GM12878 (cell line): Measurements from ENCODE around the gene TTC39C. TPM values are rescaled to one million over a fixed set of nuclear protein-coding genes. Genes with fewer than 3 reads are reported as not detected.

Experiments used
- ATAC-seq: fragments of 200-7000 bp; cut with Tn5 transposase; 3 replicates; pipeline ENCODE4 v1.9.1; 2020; ENCODE audit warnings: mild to moderate bottlenecking, moderate library complexity
- BruUV-seq: library from RNA; stranded (reverse); fragments of 400-500 nt; replicated peaks from 2 replicates; lab custom pipeline; 2021; lab: Mats Ljungman, UMichigan
- CTCF ChIA-PET: fragments of 300-600 bp; sonication (Branson Sonifier 250); formaldehyde crosslinking; extraction: SDS; loops from one replicate; lab custom pipeline; 2021; ENCODE audit warnings: inconsistent platforms; lab: Yijun Ruan, JAX
- POLR2A ChIA-PET: fragments of 350-600 bp; formaldehyde crosslinking; extraction: SDS; loops from one replicate; lab custom pipeline; 2021; ENCODE audit warnings: inconsistent platforms; lab: Charles Lee
- RAD21 ChIA-PET: fragments of 300-600 bp; sonication (Branson Sonifier 250); formaldehyde crosslinking; loops from one replicate; lab custom pipeline; 2023; ENCODE audit warnings: antibody characterized with exemption; ENCODE audit not compliant: unreplicated experiment; lab: Charles Lee
- SMC1A ChIA-PET: fragments of 300-600 bp; sonication (Branson Sonifier 250); formaldehyde crosslinking; loops from one replicate; lab custom pipeline; 2023; ENCODE audit not compliant: unreplicated experiment, uncharacterized antibody; lab: Charles Lee
- DNase-seq: peaks from one replicate; pipeline ENCODE4 v3.0.0-alpha.2; 2011; ENCODE audit warnings: low read depth, low spot score
- FAIRE-seq: peaks from 3 replicates; lab custom pipeline; 2011; peaks lifted over from hg19 to GRCh38; lab: Jason Lieb, UNC
- H2AFZ ChIP-seq: 2 replicates; pipeline ENCODE4 v1.6.0; 2011; ENCODE audit warnings: low read depth, low read length, control low read depth; ENCODE audit not compliant: control insufficient read depth
- H3K27ac ChIP-seq: 2 replicates; pipeline ENCODE4 v1.5.1; 2011; ENCODE audit warnings: control low read depth; ENCODE audit not compliant: control insufficient read depth, insufficient read depth
- H3K27me3 ChIP-seq, 2 experiments: replicated peaks in 1 of 2; 2 replicates each; pipeline versions ENCODE4 v1.6.0 to v1.6.1; 2011; ENCODE audit warnings: low read length in 1 of 2; ENCODE audit not compliant: control insufficient read depth in 2 of 2, insufficient read depth in 2 of 2
- H3K36me3 ChIP-seq, 2 experiments: 2 replicates each; pipeline ENCODE4 v1.5.1; 2011; ENCODE audit warnings: low read length in 1 of 2; ENCODE audit not compliant: control insufficient read depth in 2 of 2, insufficient read depth in 2 of 2
- H3K4me1 ChIP-seq: 2 replicates; pipeline ENCODE4 v1.6.1; 2011; ENCODE audit warnings: mild to moderate bottlenecking, low read length, moderate library complexity, mixed read lengths; ENCODE audit not compliant: control insufficient read depth, insufficient read depth
- H3K4me2 ChIP-seq: 2 replicates; pipeline ENCODE4 v1.6.0; 2011; ENCODE audit warnings: control low read depth; ENCODE audit not compliant: control insufficient read depth, insufficient read depth
- H3K4me3 ChIP-seq: fragments of 200-600 bp; sonication (generic); 2 replicates; pipeline ENCODE4 v1.5.1; 2016
- H3K79me2 ChIP-seq: 2 replicates; pipeline ENCODE4 v1.6.0; 2011; ENCODE audit warnings: low read length; ENCODE audit not compliant: control insufficient read depth, insufficient read depth
- H3K9ac ChIP-seq: 2 replicates; pipeline ENCODE4 v1.8.0; 2011; ENCODE audit warnings: low read length, control low read depth, mixed read lengths; ENCODE audit not compliant: control insufficient read depth, insufficient read depth
- H3K9me3 ChIP-seq: replicated peaks from 3 replicates; pipeline ENCODE4 v1.5.1; 2011; ENCODE audit warnings: mild to moderate bottlenecking, low read length; ENCODE audit not compliant: control insufficient read depth, insufficient read depth
- H4K20me1 ChIP-seq: 2 replicates; pipeline ENCODE4 v1.6.0; 2011; ENCODE audit not compliant: control insufficient read depth, insufficient read depth
- IRF3 ChIP-seq: fragments of 450-650 bp; IDR thresholded peaks from 2 replicates; pipeline ENCODE4 v1.6.1; 2014; ENCODE audit warnings: mild to moderate bottlenecking
- KAT2A ChIP-seq: conservative IDR thresholded peaks from 2 replicates; pipeline ENCODE4 v1.6.1; 2011; ENCODE audit warnings: low read depth, low read length; ENCODE audit not compliant: control insufficient read depth
- MTA2 ChIP-seq: fragments of 450-650 bp; IDR thresholded peaks from 2 replicates; pipeline ENCODE4 v1.6.1; 2016; ENCODE audit warnings: low read depth, mild to moderate bottlenecking, moderate library complexity
- MTA3 ChIP-seq: IDR thresholded peaks from 2 replicates; pipeline ENCODE4 v1.6.1; 2012; ENCODE audit warnings: low read length, inconsistent platforms, borderline replicate concordance
- NFIC ChIP-seq: IDR thresholded peaks from 2 replicates; pipeline ENCODE4 v1.6.1; 2012; ENCODE audit warnings: low read depth, mild to moderate bottlenecking, inconsistent platforms, low read length, moderate library complexity
- NFXL1 ChIP-seq: fragments of 450-650 bp; IDR thresholded peaks from 2 replicates; pipeline ENCODE4 v1.6.1; 2017; ENCODE audit warnings: antibody characterized with exemption, mild to moderate bottlenecking, borderline replicate concordance
- PML ChIP-seq: IDR thresholded peaks from 2 replicates; pipeline ENCODE4 v1.6.1; 2012; ENCODE audit warnings: low read length, inconsistent platforms
- PRDM15 ChIP-seq: fragments of 450-650 bp; formaldehyde crosslinking; IDR thresholded peaks from 2 replicates; pipeline ENCODE4 v1.4.0; 2020; ENCODE audit warnings: mild to moderate bottlenecking, moderate library complexity
- SMAD5 ChIP-seq: IDR thresholded peaks from 2 replicates; pipeline ENCODE4 v1.6.1; 2016; ENCODE audit warnings: antibody characterized with exemption, low read depth
- SP1 ChIP-seq: IDR thresholded peaks from one replicate; pipeline ENCODE4 v1.6.1; 2011; ENCODE audit warnings: low read depth, low read length
- SREBF1 ChIP-seq: IDR thresholded peaks from 2 replicates; pipeline ENCODE4 v1.6.1; 2012; ENCODE audit warnings: mild to moderate bottlenecking, low read length
- TCF12 ChIP-seq: IDR thresholded peaks from 2 replicates; pipeline ENCODE4 v1.6.1; 2011; ENCODE audit warnings: low read depth, mild to moderate bottlenecking, low read length
- TCF3 ChIP-seq: IDR thresholded peaks from 2 replicates; pipeline ENCODE4 v1.6.1; 2012; ENCODE audit warnings: low read depth, mild to moderate bottlenecking, low read length, borderline replicate concordance; ENCODE audit not compliant: insufficient read depth
- USF2 ChIP-seq: IDR thresholded peaks from 2 replicates; pipeline ENCODE4 v1.6.1; 2011; ENCODE audit warnings: low read depth, low read length, improper control_type of control experiment, borderline replicate concordance
- WGBS: methylation state at CpG from one replicate; pipeline ENCODE4 v1.1.6; 2016; ENCODE audit warnings: low lambda C conversion rate; ENCODE audit not compliant: insufficient replicate concordance, insufficient coverage; ENCODE audit errors: missing lambda C conversion rate; 5-methylcytosine and 5-hydroxymethylcytosine counted together
- in situ Hi-C: fragments of 300-500 bp; cut with MboI; formaldehyde crosslinking; loops from 9 replicates; pipeline ENCODE4 v1.14.3; 2018; ENCODE audit warnings: mixed read lengths
- intact Hi-C: fragments of 100-400 bp; cut with micrococcal nuclease; formaldehyde crosslinking; loops from one replicate; pipeline ENCODE4 v1.14.2; 2022; ENCODE audit not compliant: unreplicated experiment
- polyA plus RNA-seq, 11 experiments: library from polyadenylated mRNA; depleted of rRNA in 4 of 11; unstranded in 6 of 11; stranded (reverse) in 5 of 11; fragments of >200 nt; fragmentation: Nextera tagmentation in 4 of 11; fragmentation: Illumina TruSeq in 1 of 11; extraction: Ambion mirVana in 4 of 11; extraction: Trizol in 1 of 11; gene quantifications; 1 replicate in 1 of 11; 2 replicates in 10 of 11; pipeline versions ENCODE4 v1.2.1 to v1.2.3, GENCODE V29; 2011 to 2016; ENCODE audit warnings: inconsistent platforms in 2 of 11, missing spikeins in 2 of 11, low read depth in 1 of 11
- total RNA-seq, 4 experiments: library from RNA; depleted of rRNA in 3 of 4; stranded (reverse); fragments of >200 nt in 3 of 4; fragmentation: Illumina TruSeq in 1 of 4; extraction: Trizol in 1 of 4; gene quantifications; 2 replicates each; pipeline versions ENCODE4 v1.2.1 to v1.2.3, GENCODE V29; 2013 to 2021
- TF ChIP-seq, protein P1 (sequence below): fragments of 150-350 bp; IDR thresholded peaks from 2 replicates; pipeline ENCODE4 v1.6.1; 2016; ENCODE audit warnings: low read depth, low read length

The TTC39C gene
- total and polyA plus RNA-seq, 10 of the 15 experiments (the other 5 are each of a cell fraction or from before 2014, with no cell fraction given) = 21.1 to 91.0 (median 64.8) TPM

GRCh38 chr18:24022161-24022560 lies 7.6 kb downstream of the TTC39C start:
- Histone ChIP-seq H3K27me3 (no peaks in the 10 kb centered on the region), H3K36me3 (peaks cover 7 to 11% of the 10 kb centered on the region in 2 experiments; a peak in 3 of 4 replicates), H3K27ac (no peak overlapping the region), H2AFZ (no peak overlapping the region), H3K9ac (no peak overlapping the region), H3K4me2 (no peak overlapping the region; the same call in 1 of the 2 replicates), H3K79me2 (peaks cover 89% of the 10 kb centered on the region), H3K4me1 (peaks cover 43% of the 10 kb centered on the region), H4K20me1 (peaks cover 5% of the 10 kb centered on the region; the same call in 1 of the 2 replicates), H3K9me3 (no peaks in the 10 kb centered on the region), H3K4me3 (no peak overlapping the region)
- DNase-seq = no peak
- intact Hi-C loops = no loop called here
- RAD21 ChIA-PET = interaction anchor here (0.6 kb wide), 1 partner anchor 658 kb away, joined by 3 read pairs; no protein-coding TSS in a partner anchor
- in situ Hi-C loops = no loop called here
- ATAC-seq = no peak
- POLR2A ChIA-PET = interaction anchor here (0.7 kb wide), 1 partner anchor 15 kb away, joined by 4 read pairs; no protein-coding TSS in a partner anchor
- WGBS = 97% methylated on average over 4 of the region's 4 CpGs
- SMC1A ChIA-PET = interaction anchor here (0.9 to 1.6 kb wide), 2 partner anchors 10 to 55 kb away, joined by 3 read pairs; no protein-coding TSS in a partner anchor
- BruUV-seq = no TSS peak
- CTCF ChIA-PET = no interaction called here
- FAIRE-seq = no peak
- TF ChIP-seq PRDM15 (CRISPR knock-in tag) = no peak
- no peak for TF ChIP-seq SP1
- TF ChIP-seq TCF12 = no peak
- TF ChIP-seq TCF3 = no peak
- TF ChIP-seq MTA3 = no peak
- no peak for TF ChIP-seq NFXL1
- no peak for TF ChIP-seq USF2
- TF ChIP-seq MTA2 = no peak
- TF ChIP-seq, protein P1, sequence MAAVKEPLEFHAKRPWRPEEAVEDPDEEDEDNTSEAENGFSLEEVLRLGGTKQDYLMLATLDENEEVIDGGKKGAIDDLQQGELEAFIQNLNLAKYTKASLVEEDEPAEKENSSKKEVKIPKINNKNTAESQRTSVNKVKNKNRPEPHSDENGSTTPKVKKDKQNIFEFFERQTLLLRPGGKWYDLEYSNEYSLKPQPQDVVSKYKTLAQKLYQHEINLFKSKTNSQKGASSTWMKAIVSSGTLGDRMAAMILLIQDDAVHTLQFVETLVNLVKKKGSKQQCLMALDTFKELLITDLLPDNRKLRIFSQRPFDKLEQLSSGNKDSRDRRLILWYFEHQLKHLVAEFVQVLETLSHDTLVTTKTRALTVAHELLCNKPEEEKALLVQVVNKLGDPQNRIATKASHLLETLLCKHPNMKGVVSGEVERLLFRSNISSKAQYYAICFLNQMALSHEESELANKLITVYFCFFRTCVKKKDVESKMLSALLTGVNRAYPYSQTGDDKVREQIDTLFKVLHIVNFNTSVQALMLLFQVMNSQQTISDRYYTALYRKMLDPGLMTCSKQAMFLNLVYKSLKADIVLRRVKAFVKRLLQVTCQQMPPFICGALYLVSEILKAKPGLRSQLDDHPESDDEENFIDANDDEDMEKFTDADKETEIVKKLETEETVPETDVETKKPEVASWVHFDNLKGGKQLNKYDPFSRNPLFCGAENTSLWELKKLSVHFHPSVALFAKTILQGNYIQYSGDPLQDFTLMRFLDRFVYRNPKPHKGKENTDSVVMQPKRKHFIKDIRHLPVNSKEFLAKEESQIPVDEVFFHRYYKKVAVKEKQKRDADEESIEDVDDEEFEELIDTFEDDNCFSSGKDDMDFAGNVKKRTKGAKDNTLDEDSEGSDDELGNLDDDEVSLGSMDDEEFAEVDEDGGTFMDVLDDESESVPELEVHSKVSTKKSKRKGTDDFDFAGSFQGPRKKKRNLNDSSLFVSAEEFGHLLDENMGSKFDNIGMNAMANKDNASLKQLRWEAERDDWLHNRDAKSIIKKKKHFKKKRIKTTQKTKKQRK = no peak
- TF ChIP-seq PML = no peak
- no peak for TF ChIP-seq SREBF1
- TF ChIP-seq NFIC = no peak
- TF ChIP-seq KAT2A = no peak
- no peak for TF ChIP-seq IRF3
- no peak for TF ChIP-seq SMAD5
